Nephron (organoid): Measurements from ENCODE around the gene MC1R.
A peak's percentile ranks its signal among the peaks of the same experiment; 100 is the strongest.
"Not testable (repeated sequence)": the region's sequence is repeated elsewhere in the genome, so short reads cannot be mapped to it uniquely, and the experiment has no call there.

ENCODE experiments used
- H3K27ac Mint-ChIP-seq, 3 experiments: 2 replicates each; pipeline ENCODE4 v1.8.0; 2020; ENCODE audit warnings: mixed read lengths in 3 of 3, mild to moderate bottlenecking in 2 of 3, moderate library complexity in 1 of 3
- H3K27me3 Mint-ChIP-seq: 2 replicates; pipeline ENCODE4 v1.8.0; 2021; ENCODE audit warnings: low read depth, mild to moderate bottlenecking, moderate library complexity, mixed read lengths
- H3K36me3 Mint-ChIP-seq: 2 replicates; pipeline ENCODE4 v1.8.0; 2020; ENCODE audit warnings: low read depth, mixed read lengths
- H3K4me1 Mint-ChIP-seq: 2 replicates; pipeline ENCODE4 v1.8.0; 2020; ENCODE audit warnings: mixed read lengths
- H3K4me3 Mint-ChIP-seq, 3 experiments: 2 replicates each; pipeline ENCODE4 v1.8.0; 2020; ENCODE audit warnings: mild to moderate bottlenecking in 3 of 3, mixed read lengths in 3 of 3, moderate library complexity in 2 of 3
- H3K9me3 Mint-ChIP-seq: 2 replicates; pipeline ENCODE4 v1.8.0; 2020; ENCODE audit warnings: mixed read lengths
- CTCF ChIP-seq, 3 experiments: fragments of 200-600 bp; sonication (generic); IDR thresholded peaks; one replicate each; pipeline ENCODE4 v1.5.0; 2021; ENCODE audit warnings: antibody characterized with exemption in 3 of 3; ENCODE audit not compliant: unreplicated experiment in 3 of 3

The MC1R gene

GRCh38 chr16:89873972-89874689 lies 44.5 kb upstream of the MC1R start:
- Mint-ChIP-seq H3K36me3 (peaks cover 18% of the 10 kb centered on the region), H3K27ac (peak overlapping the region; percentile 93 to 99 (median 99)), H3K4me3 (peak overlapping the region; percentile 93 to 94 (median 93)), H3K9me3 (no peaks in the 10 kb centered on the region), H3K27me3 (no peaks in the 10 kb centered on the region), H3K4me1 (peaks cover 9% of the 10 kb centered on the region)
- TF ChIP-seq CTCF (IDR thresholded peaks at IDR 0.05; ENCODE audit: unreplicated experiment in 3 of 3), result no peak

DNA sequence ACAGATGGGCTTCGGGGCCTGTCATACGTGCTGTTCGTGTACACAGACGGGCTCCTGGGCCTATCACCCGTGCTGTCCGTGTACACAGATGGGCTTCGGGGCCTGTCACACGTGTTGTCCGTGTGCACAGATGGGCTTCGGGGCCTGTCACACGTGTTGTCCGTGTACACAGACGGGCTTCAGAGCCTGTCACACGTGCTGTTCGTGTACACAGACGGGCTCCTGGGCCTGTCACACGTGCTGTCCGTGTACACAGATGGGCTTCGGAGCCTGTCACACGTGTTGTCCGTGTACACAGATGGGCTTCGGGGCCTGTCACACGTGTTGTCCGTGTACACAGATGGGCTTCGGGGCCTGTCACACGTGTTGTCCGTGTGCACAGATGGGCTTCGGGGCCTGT lies 39.5 kb upstream of the MC1R start:
- not testable (repeated sequence) for H3K27me3 Mint-ChIP-seq, H3K4me3 Mint-ChIP-seq, H3K9me3 Mint-ChIP-seq, H3K4me1 Mint-ChIP-seq, H3K27ac Mint-ChIP-seq
- peaks cover 44% of the 10 kb centered on the region for H3K36me3 Mint-ChIP-seq

DNA sequence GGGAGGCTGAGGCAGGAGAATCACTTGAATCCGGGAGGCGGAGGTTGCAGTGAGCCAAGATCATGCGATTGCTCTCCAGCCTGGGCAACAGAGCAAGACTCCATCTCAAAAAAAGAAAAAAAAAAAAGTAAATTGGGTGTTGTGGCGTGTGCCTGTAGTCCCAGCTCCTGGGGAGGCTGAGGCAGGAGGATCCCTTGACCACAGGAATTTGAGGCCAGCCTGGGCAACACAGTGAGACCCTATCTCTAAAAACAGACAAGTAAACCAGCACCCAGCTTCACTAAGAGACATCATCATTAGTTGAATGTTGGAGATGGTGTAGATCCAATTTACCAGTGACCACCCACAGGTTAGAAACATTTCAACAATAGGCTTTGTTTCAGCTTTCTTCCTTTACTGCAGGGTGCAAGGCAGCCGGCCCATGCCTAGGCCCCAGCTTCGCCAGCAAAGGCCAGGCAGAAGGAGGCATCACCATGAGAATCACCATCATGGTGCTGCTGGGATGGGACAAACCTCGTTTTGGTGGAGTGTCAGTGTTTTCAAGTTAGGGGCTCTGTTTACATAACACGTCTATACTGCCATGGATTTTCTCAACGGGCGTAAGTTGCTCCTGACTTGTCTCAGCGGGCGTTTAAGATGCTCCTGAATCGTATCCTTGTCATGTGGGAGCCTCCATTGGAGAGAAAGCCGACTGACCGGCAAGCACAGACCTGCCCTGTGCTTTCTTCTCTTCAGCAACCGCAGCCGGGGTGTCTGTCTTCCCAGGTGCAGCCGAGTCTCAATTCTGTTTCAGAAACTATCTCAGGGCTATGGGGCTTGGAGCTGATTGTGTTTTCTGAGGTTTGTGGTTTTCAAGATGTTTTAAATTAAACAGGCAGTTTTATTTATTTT lies 37.9 kb upstream of the MC1R start:
- H3K4me3 Mint-ChIP-seq, result no peak overlapping the region
- no peak overlapping the region for H3K27ac Mint-ChIP-seq
- TF ChIP-seq CTCF (IDR thresholded peaks at IDR 0.05; ENCODE audit: unreplicated experiment in 3 of 3), result no peak
- H3K4me1 Mint-ChIP-seq, result no peaks in the 10 kb centered on the region
- peaks cover 4% of the 10 kb centered on the region for H3K27me3 Mint-ChIP-seq
- H3K36me3 Mint-ChIP-seq, result peaks cover 49% of the 10 kb centered on the region
- no peaks in the 10 kb centered on the region for H3K9me3 Mint-ChIP-seq

DNA sequence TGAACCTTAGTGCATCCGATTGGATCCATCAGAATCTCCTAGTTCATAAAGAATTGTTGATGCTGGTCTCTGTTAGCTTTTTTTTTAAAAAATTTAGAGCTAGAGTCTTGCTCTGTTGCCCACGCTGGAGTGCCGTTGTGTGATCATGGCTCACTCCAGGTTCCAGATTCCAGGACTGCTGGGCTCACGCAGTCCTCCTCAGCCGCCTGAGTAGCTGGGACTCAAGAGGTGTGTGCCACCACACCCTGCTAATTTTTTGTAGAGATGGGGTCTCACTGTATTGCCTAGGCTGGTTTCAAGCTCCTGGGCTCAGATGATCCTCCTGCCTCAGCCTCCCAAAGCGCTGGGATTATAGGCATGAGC lies 37.3 kb upstream of the MC1R start:
- no peaks in the 10 kb centered on the region for H3K4me1 Mint-ChIP-seq
- TF ChIP-seq CTCF (IDR thresholded peaks at IDR 0.05; ENCODE audit: unreplicated experiment in 3 of 3), result no peak
- H3K36me3 Mint-ChIP-seq, result peaks cover 49% of the 10 kb centered on the region
- no peaks in the 10 kb centered on the region for H3K9me3 Mint-ChIP-seq
- no peak overlapping the region for H3K4me3 Mint-ChIP-seq
- H3K27ac Mint-ChIP-seq, result no peak overlapping the region
- peaks cover 4% of the 10 kb centered on the region for H3K27me3 Mint-ChIP-seq

DNA sequence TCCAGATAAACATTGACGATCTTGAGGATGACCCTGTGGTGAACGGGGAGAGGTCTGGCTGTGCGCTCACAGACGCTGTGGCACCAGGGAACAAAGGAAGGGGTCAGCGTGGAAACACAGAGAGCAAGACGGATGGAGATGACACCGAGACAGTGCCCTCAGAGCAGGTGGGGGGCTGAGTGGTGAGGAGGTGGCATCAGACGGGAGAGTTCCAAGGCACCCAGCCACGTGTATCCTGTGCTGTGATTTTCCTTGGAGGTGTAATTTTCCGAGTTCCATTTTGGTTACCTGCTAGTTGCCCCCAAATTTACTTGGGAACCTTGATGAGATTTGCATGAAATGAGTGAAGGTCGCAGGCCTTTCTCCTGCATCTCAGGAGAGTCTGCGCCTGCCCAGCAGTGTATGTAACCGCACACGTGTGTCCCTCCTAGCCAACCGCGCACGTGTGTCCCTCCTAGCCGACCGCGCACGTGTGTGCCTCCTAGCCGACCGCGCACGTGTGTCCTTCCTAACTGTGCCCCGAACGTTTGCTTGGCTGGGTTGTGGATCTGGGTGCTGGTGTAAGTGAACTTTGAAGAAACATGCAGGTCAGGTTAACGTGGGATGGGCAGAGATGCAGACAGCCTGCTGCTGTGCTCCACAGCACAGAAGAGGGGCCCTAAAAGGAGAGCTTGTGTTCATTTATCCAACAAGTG lies 35.2 kb upstream of the MC1R start:
- Mint-ChIP-seq H3K4me1 (no peaks in the 10 kb centered on the region), H3K36me3 (peaks cover 57% of the 10 kb centered on the region), H3K9me3 (no peaks in the 10 kb centered on the region), H3K27ac (no peak overlapping the region), H3K27me3 (peaks cover 4% of the 10 kb centered on the region), H3K4me3 (no peak overlapping the region)
- no peak for TF ChIP-seq CTCF (IDR thresholded peaks at IDR 0.05; ENCODE audit: unreplicated experiment in 3 of 3)

DNA sequence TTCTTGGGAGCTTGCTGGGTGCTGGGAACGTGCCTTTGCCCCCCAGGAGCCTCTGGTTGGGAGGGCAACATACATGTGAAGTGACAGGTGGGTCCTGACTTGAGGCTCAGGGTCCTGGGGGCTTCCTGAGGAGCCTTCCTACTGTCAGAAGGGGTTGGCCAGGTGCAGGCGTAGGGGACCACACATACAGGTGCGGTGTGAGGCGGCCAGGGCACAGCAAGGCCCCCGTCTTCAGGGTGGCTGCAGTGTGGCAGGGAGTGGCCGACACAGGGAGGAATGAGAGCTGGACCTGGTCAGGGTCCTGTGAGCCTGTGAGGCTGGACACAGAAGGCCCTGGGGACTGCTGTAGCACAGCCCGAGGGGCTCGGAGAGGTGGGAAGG lies 34.6 kb upstream of the MC1R start:
- H3K27me3 Mint-ChIP-seq, result peaks cover 4% of the 10 kb centered on the region
- no peaks in the 10 kb centered on the region for H3K9me3 Mint-ChIP-seq
- no peak overlapping the region for H3K4me3 Mint-ChIP-seq
- no peaks in the 10 kb centered on the region for H3K4me1 Mint-ChIP-seq
- no peak overlapping the region for H3K27ac Mint-ChIP-seq
- peaks cover 56% of the 10 kb centered on the region for H3K36me3 Mint-ChIP-seq
- no peak for TF ChIP-seq CTCF (IDR thresholded peaks at IDR 0.05; ENCODE audit: unreplicated experiment in 3 of 3)
